GM21423 (cell line): ENCODE data around the gene SLC6A12.

Source experiments
- ATAC-seq: cut with Tn5 transposase; IDR thresholded peaks from one replicate; pipeline ENCODE4 v1.9.1; 2021; ENCODE audit warnings: mild to moderate bottlenecking, moderate library complexity; ENCODE audit not compliant: unreplicated experiment

Gene SLC6A12

GRCh38 chr12:166425-167075, 47.4 kb downstream of the SLC6A12 start:
- ATAC-seq = no peak

DNA sequence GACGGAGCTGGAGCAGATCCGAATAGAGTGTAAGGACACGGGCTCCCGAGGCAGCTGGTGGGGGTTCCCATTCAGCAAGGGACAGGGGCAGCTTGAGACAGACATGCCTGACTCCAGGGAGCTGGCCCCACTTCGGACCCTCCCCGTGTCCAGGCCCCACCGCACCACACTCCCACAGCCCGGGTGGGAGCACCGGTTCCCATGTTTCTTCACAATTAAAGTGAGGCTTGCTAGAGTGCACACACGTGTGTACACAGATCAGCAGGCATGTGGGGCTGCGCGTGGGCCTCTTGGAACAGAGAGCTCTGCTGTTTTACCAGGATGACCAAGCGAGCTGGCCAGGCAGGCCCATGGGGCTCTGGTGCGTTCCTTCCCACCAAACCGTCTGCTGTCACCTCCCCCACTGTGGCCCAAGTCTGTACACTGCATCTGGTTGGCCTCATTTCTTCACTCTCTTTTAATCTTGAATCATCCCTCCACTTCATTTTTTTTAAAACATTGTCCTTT, 48.0 kb downstream of the SLC6A12 start:
- no peak for ATAC-seq

DNA sequence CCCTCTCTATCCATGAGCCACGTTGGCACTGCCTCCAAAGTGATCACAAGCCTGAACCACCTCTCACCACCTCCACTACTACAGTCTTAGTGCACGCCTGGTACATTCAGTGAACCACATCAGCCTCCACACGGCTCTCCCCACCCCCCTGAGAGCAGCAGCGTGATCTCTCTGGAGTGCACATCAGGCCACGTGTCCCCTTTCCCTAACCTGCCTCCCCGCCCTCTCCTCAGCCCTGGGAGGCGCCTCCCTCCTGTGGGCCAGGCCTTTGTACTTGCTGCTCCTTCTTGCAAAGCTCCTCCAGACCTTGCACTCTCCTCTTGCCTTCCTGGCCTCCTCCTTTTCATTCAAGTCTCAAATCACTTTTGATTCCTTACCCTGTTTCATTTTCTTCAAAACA, 49.8 kb downstream of the SLC6A12 start:
- no peak for ATAC-seq

DNA sequence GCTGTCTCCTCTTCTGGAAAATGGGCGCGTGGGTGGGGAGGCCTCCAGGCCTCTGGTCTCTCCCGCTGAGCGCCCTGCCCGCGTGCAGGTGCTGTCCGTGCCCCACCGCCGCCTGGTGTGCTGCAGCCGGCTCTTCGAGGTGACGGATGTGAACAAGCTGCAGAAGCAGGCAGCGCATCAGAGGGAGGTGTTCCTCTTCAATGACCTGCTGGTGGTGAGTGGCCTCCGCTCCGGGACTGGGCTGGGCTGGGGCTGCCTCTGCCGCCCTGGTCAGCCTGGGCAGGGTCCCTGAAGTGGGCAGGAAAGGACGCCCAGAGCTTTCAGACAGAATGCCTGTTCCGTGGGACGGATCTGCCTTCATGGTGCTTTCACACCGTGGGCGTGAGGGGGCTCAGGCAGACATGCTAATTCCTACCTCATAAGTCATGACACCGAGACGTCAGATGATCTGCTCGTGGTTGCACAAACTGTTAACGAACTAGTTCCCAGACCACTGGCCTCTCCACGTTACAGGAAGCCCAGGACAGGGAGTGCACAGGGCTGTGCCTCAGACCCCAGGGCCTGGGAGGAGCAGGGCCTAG, 50.5 kb downstream of the SLC6A12 start:
- ATAC-seq = no peak

DNA sequence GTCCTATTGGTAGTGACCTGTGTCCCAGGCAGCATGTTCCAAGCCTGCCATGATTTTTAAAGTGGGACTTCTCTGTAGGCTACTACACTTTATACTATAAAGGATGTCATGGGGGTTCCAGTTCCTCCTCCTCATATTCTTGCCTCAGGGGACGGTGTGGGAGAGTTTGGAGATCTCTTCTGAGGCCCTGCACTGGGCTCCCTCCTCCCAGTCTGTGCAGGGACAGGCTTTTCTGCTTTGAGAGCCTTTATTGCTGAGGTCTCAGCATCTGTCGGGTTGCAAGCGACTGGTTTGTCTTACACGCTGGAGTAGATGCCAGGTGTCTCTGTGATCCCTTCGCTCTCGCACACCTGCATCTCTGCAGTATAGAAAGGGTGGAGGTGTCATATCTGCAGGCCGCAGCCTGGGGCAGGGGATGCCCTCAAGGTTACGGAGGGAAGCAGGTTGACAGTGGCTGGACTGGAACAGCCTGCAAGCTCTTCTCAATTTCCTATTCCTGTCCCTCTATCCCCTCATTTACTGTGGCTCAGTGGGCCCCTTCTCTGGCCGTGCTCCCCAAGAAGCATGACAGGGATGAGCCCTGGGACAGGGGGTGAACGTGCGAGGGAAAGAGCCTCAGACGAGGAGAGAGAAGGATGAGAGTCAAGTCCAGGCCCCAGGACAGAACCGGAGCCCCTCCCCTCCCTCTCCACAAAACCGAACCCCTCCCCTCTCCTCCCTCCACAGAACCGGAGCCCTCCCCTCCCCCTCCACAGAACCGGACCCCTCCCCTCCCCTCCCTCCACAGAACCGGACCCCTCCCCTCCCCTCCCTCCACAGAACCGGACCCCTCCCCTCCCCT, 51.3 kb downstream of the SLC6A12 start:
- ATAC-seq = no peak

GRCh38 chr12:161823-162222, 52.1 kb downstream of the SLC6A12 start:
- ATAC-seq = no peak

DNA sequence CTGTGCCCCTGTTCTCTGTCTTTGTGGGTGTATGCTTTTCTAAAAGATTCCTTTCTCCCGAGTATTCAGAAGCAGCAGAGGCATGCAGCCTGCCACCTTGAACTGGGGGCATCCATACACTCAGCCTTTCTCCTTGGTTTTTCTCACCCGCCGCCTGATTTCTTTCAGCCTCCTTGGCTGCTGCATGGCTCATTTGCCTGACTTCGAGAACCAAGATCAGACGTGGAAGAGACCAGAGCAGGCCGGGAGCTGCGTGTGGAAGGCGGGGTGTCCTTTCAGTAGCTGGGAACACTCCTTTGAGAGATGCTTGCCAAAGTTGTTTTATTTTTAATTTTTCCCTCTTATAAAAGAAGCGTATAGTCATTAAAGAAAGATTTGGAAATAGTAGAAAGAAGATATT, 53.1 kb downstream of the SLC6A12 start:
- no peak for ATAC-seq

GRCh38 chr12:159156-159782, 54.7 kb downstream of the SLC6A12 start:
- no peak for ATAC-seq

GRCh38 chr12:157644-158043, 56.3 kb downstream of the SLC6A12 start:
- no peak for ATAC-seq

DNA sequence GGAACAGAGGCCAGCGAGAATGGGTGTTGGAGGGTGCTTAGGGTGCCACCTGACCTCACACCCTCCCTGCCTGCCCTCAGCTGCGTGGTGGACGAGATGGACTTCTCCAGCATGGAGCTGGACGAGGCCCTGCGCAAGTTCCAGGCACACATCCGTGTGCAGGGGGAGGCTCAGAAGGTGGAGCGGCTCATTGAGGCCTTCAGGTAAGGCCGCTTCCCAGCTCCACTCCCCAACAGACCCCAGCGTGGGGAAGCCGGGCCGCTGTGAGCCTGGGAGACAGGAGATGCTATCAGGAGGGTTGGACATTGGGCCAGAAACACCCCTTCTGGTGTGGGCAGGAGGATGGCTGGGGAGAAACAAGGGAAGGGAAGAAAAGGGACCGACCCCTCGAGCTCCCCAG, 57.0 kb downstream of the SLC6A12 start:
- no peak for ATAC-seq

DNA sequence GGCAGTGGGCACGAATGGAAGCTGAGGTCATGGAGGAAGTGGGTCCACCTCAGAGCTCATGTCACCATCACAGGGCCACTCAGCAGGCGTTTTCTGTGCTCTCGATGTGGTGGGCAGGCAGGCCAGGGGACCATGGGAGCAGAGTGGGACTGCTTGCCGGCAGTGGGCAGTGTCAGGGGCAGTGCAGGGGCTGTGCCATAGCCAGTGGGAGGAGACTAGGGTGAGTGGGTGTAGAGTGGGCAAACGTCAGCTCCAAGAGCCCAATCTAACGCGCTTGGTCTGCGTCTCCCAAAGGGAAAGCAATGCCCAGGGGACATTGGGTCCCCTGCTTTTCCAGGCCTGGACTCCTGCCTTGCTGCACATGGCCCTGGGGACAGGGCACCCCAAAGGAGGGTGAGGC, 58.3 kb downstream of the SLC6A12 start:
- no peak for ATAC-seq

DNA sequence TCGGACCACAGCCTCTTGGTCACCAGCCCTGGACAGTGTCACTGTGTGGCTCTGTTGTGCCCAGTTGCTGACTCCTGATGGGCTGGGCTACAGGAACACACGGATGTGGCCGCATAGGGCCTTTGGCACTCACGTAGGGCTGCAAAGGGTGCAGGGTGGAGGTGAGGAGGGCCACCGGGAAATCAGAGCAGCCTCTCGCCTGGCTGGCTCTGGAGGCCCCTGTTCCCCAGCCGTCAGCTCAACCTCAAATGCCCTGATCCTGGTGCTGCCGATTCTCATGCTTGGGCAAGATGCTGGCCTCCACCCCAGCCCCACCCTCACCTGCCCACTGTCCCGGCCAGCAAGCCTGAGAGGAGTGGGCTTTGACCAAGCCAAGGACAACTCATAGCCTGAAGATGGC, 59.0 kb downstream of the SLC6A12 start:
- no peak for ATAC-seq

GRCh38 chr12:154058-154457, 59.9 kb downstream of the SLC6A12 start:
- ATAC-seq = no peak

DNA sequence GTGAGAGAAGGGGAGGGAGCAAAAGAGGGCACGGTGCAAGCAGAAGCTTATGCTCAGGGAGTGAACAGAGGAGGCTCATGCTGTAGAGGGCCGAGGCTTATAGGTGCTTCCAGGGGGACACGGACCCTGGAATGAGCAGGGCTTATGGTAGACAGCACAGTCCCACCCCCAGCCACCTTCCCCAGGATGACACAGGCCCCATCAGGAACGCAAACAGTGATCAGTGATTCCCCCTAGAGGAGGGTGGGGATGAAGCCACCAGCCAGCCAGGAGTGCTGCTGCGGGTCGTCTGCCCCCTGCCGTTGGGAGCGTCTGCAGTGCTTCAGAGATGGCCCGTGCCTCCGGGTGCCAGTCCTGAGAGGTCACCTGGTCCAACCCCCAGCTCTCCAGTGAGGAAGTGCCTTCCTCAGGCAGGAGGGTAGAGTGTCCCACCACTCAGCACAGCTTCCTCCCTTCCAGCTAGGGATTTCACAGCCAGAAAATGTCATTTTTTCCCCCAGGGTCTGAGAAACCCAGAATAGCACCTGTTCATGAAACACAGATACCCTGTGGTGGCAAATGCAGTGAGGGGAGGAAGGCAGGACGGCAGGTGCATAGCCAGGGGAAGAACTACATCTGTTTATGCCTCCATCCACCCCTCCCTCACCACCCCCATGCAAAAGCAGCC, 60.7 kb downstream of the SLC6A12 start:
- ATAC-seq = no peak

DNA sequence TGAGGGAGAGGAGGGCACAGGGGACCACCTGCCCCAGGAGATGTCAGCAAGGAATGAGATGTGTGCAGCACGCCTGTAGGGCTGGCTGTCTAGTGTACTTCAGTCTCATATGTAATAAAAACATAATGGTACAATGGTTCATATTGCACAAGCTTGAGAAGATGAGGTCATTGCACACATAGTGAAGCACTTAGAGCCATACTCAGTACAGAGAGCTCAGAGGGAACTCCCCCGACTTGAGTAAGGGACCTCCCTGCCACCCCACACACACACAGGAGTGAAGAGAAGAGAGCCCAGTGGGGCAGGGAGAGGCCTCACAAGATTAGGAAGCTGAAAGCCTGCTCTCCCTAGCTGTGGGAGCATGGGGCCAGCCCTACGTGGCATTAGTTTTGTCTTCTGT, 61.5 kb downstream of the SLC6A12 start:
- ATAC-seq = no peak

GRCh38 chr12:151579-151978, 62.4 kb downstream of the SLC6A12 start:
- ATAC-seq = no peak

DNA sequence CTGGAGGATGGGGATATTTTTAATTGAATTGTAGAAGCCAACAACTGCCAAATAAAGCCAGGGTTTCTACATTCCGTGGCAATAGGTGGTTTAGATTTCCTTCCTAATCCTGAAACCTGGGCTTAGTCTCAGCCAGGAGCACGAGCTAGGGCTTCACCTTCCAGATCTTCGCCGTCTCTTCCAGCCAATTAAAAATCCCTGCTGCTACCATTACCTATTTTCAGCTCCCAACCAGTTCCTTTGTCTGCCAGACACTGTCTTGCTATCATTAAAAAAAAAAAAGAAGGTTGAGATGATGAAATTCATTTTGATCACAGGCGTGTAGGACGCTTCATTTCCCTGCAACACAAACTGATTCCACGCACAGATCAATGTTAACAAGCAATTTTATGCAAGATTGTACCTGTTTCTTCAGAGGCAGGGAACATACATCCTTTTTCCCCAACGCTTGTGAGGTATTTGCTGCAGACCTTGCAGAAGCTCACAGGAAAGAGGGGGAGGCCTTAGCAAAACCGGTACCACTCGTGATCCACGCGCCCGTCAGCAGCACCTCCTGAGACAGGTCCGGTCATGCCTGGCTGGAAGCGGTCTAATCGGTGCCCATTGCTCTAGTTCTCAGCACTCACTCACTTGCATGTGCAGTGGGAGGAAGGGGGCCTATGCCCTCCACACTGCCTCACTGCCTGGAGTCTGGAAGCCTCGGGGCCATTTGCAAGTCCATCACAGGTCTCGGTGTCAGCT, 65.1 kb downstream of the SLC6A12 start:
- no peak for ATAC-seq

- no peak for ATAC-seq
Measured at GRCh38 chr12:147242-147641, 66.7 kb downstream of the SLC6A12 start.

GRCh38 chr12:145369-145960, 68.5 kb downstream of the SLC6A12 start:
- no peak for ATAC-seq
